K562 (cell line): ENCODE measurements around the gene GFOD1. TPM values are rescaled to one million over a fixed set of nuclear protein-coding genes. Genes with fewer than 3 reads are reported as not detected.
A peak's percentile ranks its signal among the peaks of the same experiment; 100 is the strongest.

Source experiments
- CBFB ChIP-seq: sonication (generic); formaldehyde crosslinking; IDR thresholded peaks from 2 replicates; pipeline ENCODE4 v1.4.0; 2020; ENCODE audit warnings: mild to moderate bottlenecking, missing genetic modification reagents
- CCAR2 ChIP-seq: fragments of 200-400 bp; formaldehyde crosslinking; IDR thresholded peaks from 2 replicates; pipeline ENCODE4 v1.6.1; 2017; ENCODE audit warnings: mild to moderate bottlenecking, low read depth, low read length
- DMBX1 ChIP-seq: fragments of 250-450 bp; sonication (Bioruptor Pico); IDR thresholded peaks from 2 replicates; pipeline ENCODE4 v1.8.0; 2022; ENCODE audit warnings: inconsistent platforms, mild to moderate bottlenecking, moderate library complexity, borderline replicate concordance
- L3MBTL2 ChIP-seq: fragments of 450-650 bp; IDR thresholded peaks from 2 replicates; pipeline ENCODE4 v1.6.1; 2016; ENCODE audit warnings: mild to moderate bottlenecking, moderate library complexity
- PHF20 ChIP-seq: fragments of 450-650 bp; IDR thresholded peaks from 2 replicates; pipeline ENCODE4 v1.6.1; 2018; ENCODE audit not compliant: partially characterized antibody
- PHF21A ChIP-seq: fragments of 450-650 bp; IDR thresholded peaks from 2 replicates; pipeline ENCODE4 v1.6.1; 2017; ENCODE audit warnings: low read depth, borderline replicate concordance
- PTRF ChIP-seq: fragments of 450-650 bp; IDR thresholded peaks from 2 replicates; pipeline ENCODE4 v1.6.1; 2016; ENCODE audit warnings: mild to moderate bottlenecking, missing genetic modification characterization, missing compliant biosample characterization
- SP1 ChIP-seq: sonication (generic); formaldehyde crosslinking; IDR thresholded peaks from 2 replicates; pipeline ENCODE4 v1.8.1; 2022; ENCODE audit warnings: mild to moderate bottlenecking, missing genetic modification reagents
- polyA plus RNA-seq, 8 experiments: library from polyadenylated mRNA; depleted of rRNA in 4 of 8; stranded (reverse) in 5 of 8; unstranded in 3 of 8; fragments of >200 nt; fragmentation: Nextera tagmentation in 2 of 8; fragmentation: Illumina TruSeq in 1 of 8; extraction: Ambion mirVana in 2 of 8; extraction: Trizol in 1 of 8; gene quantifications; 2 replicates each; pipeline versions ENCODE4 v1.2.1 to v1.2.3, GENCODE V29; 2011 to 2014; ENCODE audit warnings: inconsistent platforms in 1 of 8, missing spikeins in 1 of 8
- total RNA-seq, 7 experiments: library from RNA; depleted of rRNA in 6 of 7; stranded (reverse); fragments of >200 nt in 6 of 7; fragmentation: Illumina TruSeq in 2 of 7; extraction: Trizol in 2 of 7; gene quantifications; 2 replicates each; pipeline versions ENCODE4 v1.2.1 to v1.2.3, GENCODE V29; 2011 to 2021; ENCODE audit warnings: low replicate concordance in 1 of 7
- TF ChIP-seq, protein P1 (sequence below): fragments of 150-350 bp; conservative IDR thresholded peaks from 2 replicates; pipeline ENCODE4 v1.6.1; 2014; ENCODE audit warnings: low read length
- TF ChIP-seq, protein P2 (sequence below): fragments of 450-650 bp; formaldehyde crosslinking; conservative IDR thresholded peaks from 2 replicates; pipeline ENCODE4 v1.4.0; 2022; ENCODE audit warnings: mild to moderate bottlenecking, missing genetic modification characterization
- TF ChIP-seq, protein P3 (sequence below): sonication (generic); formaldehyde crosslinking; IDR thresholded peaks from 2 replicates; pipeline ENCODE4 v1.8.1; 2022; ENCODE audit warnings: missing genetic modification reagents
- TF ChIP-seq, protein P4 (sequence below), 2 experiments: fragments of 200-800 bp in 1 of 2; sonication (Bioruptor generic) in 1 of 2; sonication (generic) in 1 of 2; formaldehyde crosslinking in 1 of 2; IDR thresholded peaks in 1 of 2; conservative IDR thresholded peaks in 1 of 2; 2 replicates each; pipeline versions ENCODE4 v1.5.0 to v1.6.1; 2016 to 2020; ENCODE audit warnings: missing compliant biosample characterization in 1 of 2, missing genetic modification characterization in 1 of 2, missing genetic modification reagents in 1 of 2
- TF ChIP-seq, protein P5 (sequence below): fragments of 250-450 bp; sonication (Bioruptor Pico); IDR thresholded peaks from 2 replicates; pipeline ENCODE4 v1.5.0; 2020; ENCODE audit warnings: mild to moderate bottlenecking, borderline replicate concordance
- TF ChIP-seq, protein P6 (sequence below): fragments of 250-450 bp; sonication (Bioruptor Pico); IDR thresholded peaks from 2 replicates; pipeline ENCODE4 v1.6.1; 2021; ENCODE audit warnings: mild to moderate bottlenecking
- TF ChIP-seq, protein P7 (sequence below), 2 experiments: fragments of 450-650 bp; IDR thresholded peaks; 2 replicates each; pipeline ENCODE4 v1.6.1; 2016

GFOD1 gene
- total and polyA plus RNA-seq, 9 of the 15 experiments (the other 6 are each of a cell fraction or from before 2014, with no cell fraction given), result 3.8 to 12.0 (median 8.2) TPM

DNA sequence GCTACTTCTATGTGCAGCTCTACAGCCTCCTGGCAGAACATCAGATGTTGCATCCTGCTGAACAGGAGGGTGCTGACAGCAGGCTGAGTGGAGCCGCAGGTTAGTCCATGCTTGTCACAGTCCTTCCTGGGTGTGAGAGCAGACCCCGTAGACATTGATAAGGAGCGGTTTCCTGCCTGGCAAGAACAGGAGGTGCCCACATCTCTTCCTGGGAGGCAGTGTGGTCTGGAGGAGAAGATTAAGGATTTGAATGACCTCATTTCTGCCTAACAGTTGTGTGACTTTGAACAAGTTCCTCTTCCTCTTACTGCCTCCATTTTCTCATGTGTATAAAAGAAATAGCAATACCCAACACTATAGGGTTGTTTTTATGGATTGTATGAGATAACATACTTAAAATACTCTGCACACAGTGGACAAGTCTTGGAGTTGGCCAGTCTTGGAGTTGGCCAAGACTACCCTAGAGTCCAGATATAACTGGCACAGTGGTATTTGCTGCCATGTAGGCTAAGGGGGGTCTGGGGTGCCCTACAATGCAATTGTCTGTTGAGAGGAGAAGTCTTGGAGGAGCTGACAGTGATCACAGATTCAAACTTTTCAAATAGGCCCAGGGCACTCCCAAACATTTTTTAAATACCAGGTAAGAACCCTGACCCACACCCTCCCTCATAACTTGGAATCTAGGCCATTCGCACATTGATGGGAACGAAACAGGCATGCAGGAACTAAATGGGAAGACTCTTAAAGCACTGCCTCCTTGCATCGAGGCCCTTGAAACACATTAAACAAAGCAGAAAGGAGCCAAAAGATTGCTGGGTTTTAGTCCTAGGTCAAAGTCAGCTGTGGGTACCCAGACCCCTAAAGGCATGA is 126.5 kb downstream of the GFOD1 start (continued):
- TF ChIP-seq DMBX1 (CRISPR knock-in tag) (peak; percentile 80; the same call in 1 of the 2 replicates), CBFB (CRISPR knock-in tag) (no peak), PHF20 (no peak), L3MBTL2 (0 out of 2 replicates have a peak, but pooled peaks have one; percentile 26), PTRF (tag) (no peak), PHF21A (no peak), SP1 (no peak), CCAR2 (no peak)
- TF ChIP-seq, protein P1, sequence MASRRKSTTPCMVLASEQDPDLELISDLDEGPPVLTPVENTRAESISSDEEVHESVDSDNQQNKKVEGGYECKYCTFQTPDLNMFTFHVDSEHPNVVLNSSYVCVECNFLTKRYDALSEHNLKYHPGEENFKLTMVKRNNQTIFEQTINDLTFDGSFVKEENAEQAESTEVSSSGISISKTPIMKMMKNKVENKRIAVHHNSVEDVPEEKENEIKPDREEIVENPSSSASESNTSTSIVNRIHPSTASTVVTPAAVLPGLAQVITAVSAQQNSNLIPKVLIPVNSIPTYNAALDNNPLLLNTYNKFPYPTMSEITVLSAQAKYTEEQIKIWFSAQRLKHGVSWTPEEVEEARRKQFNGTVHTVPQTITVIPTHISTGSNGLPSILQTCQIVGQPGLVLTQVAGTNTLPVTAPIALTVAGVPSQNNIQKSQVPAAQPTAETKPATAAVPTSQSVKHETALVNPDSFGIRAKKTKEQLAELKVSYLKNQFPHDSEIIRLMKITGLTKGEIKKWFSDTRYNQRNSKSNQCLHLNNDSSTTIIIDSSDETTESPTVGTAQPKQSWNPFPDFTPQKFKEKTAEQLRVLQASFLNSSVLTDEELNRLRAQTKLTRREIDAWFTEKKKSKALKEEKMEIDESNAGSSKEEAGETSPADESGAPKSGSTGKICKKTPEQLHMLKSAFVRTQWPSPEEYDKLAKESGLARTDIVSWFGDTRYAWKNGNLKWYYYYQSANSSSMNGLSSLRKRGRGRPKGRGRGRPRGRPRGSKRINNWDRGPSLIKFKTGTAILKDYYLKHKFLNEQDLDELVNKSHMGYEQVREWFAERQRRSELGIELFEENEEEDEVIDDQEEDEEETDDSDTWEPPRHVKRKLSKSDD, result no peak
- TF ChIP-seq, protein P2, sequence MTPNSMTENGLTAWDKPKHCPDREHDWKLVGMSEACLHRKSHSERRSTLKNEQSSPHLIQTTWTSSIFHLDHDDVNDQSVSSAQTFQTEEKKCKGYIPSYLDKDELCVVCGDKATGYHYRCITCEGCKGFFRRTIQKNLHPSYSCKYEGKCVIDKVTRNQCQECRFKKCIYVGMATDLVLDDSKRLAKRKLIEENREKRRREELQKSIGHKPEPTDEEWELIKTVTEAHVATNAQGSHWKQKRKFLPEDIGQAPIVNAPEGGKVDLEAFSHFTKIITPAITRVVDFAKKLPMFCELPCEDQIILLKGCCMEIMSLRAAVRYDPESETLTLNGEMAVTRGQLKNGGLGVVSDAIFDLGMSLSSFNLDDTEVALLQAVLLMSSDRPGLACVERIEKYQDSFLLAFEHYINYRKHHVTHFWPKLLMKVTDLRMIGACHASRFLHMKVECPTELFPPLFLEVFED (CRISPR knock-in tag), result no peak
- TF ChIP-seq, protein P3, sequence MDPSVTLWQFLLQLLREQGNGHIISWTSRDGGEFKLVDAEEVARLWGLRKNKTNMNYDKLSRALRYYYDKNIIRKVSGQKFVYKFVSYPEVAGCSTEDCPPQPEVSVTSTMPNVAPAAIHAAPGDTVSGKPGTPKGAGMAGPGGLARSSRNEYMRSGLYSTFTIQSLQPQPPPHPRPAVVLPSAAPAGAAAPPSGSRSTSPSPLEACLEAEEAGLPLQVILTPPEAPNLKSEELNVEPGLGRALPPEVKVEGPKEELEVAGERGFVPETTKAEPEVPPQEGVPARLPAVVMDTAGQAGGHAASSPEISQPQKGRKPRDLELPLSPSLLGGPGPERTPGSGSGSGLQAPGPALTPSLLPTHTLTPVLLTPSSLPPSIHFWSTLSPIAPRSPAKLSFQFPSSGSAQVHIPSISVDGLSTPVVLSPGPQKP (CRISPR knock-in tag), result no peak
- TF ChIP-seq, protein P4, sequence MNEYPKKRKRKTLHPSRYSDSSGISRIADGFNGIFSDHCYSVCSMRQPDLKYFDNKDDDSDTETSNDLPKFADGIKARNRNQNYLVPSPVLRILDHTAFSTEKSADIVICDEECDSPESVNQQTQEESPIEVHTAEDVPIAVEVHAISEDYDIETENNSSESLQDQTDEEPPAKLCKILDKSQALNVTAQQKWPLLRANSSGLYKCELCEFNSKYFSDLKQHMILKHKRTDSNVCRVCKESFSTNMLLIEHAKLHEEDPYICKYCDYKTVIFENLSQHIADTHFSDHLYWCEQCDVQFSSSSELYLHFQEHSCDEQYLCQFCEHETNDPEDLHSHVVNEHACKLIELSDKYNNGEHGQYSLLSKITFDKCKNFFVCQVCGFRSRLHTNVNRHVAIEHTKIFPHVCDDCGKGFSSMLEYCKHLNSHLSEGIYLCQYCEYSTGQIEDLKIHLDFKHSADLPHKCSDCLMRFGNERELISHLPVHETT (CRISPR knock-in tag; conservative IDR thresholded peaks at IDR 0.05 in 1 of 2, IDR thresholded peaks at IDR 0.05 in 1 of 2), result peak in 1 of 2 experiments; percentile 83; a peak in 2 of 4 replicates
- TF ChIP-seq, protein P5, sequence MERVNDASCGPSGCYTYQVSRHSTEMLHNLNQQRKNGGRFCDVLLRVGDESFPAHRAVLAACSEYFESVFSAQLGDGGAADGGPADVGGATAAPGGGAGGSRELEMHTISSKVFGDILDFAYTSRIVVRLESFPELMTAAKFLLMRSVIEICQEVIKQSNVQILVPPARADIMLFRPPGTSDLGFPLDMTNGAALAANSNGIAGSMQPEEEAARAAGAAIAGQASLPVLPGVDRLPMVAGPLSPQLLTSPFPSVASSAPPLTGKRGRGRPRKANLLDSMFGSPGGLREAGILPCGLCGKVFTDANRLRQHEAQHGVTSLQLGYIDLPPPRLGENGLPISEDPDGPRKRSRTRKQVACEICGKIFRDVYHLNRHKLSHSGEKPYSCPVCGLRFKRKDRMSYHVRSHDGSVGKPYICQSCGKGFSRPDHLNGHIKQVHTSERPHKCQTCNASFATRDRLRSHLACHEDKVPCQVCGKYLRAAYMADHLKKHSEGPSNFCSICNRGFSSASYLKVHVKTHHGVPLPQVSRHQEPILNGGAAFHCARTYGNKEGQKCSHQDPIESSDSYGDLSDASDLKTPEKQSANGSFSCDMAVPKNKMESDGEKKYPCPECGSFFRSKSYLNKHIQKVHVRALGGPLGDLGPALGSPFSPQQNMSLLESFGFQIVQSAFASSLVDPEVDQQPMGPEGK (CRISPR knock-in tag), result no peak
- TF ChIP-seq, protein P6, sequence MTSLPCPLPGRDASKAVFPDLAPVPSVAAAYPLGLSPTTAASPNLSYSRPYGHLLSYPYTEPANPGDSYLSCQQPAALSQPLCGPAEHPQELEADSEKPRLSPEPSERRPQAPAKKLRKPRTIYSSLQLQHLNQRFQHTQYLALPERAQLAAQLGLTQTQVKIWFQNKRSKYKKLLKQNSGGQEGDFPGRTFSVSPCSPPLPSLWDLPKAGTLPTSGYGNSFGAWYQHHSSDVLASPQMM (CRISPR knock-in tag), result no peak
- TF ChIP-seq, protein P7, sequence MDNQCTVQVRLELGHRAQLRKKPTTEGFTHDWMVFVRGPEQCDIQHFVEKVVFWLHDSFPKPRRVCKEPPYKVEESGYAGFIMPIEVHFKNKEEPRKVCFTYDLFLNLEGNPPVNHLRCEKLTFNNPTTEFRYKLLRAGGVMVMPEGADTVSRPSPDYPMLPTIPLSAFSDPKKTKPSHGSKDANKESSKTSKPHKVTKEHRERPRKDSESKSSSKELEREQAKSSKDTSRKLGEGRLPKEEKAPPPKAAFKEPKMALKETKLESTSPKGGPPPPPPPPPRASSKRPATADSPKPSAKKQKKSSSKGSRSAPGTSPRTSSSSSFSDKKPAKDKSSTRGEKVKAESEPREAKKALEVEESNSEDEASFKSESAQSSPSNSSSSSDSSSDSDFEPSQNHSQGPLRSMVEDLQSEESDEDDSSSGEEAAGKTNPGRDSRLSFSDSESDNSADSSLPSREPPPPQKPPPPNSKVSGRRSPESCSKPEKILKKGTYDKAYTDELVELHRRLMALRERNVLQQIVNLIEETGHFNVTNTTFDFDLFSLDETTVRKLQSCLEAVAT (IDR thresholded peaks at IDR 0.05), result no peak
